Purkinje cell (primary cell): ENCODE data around the gene PYHIN1. TPM values are rescaled to one million over a fixed set of nuclear protein-coding genes. Genes with fewer than 3 reads are reported as not detected.

Experiments
- polyA plus RNA-seq: library from polyadenylated mRNA; unstranded; fragments of >200 nt; fragmentation: Nextera tagmentation; gene quantifications from 2 replicates; pipeline ENCODE4 v1.2.1, GENCODE V29; 2014

PYHIN1 gene
- polyA plus RNA-seq: not detected in 2 replicates

GRCh38 chr1:158931055-158931737 lies at the start of gene PYHIN1:
Gene PYHIN1 (plus strand): TSS chr1:158931552. CDS start chr1:158936911, 5,359 bp downstream.

GRCh38 chr1:159009704-159010361 lies 78.5 kb downstream of the PYHIN1 start, which contains the start of gene IFI16:
Gene IFI16 (plus strand): TSS chr1:159009907. CDS start chr1:159014681, 4,774 bp downstream.

Other genes with a start within 250 kb of the PYHIN1 start
- gene SPTA1, start 244.8 kb upstream of the PYHIN1 start, polyA plus RNA-seq: not detected in 2 replicates
- not detected in 2 replicates for gene OR6K2, start 230.9 kb upstream of the PYHIN1 start, polyA plus RNA-seq
- gene OR6K3, start 210.8 kb upstream of the PYHIN1 start, polyA plus RNA-seq: not detected in 2 replicates
- gene OR6K6, start 176.8 kb upstream of the PYHIN1 start, polyA plus RNA-seq: not detected in 2 replicates
- not detected in 2 replicates for gene OR6N1, start 159.4 kb upstream of the PYHIN1 start, polyA plus RNA-seq
- gene OR6N2, start 150.3 kb upstream of the PYHIN1 start, polyA plus RNA-seq: not detected in 2 replicates
- 0.41 TPM in 1 of 2 replicates, not detected in the other for gene MNDA, start 100.2 kb upstream of the PYHIN1 start, polyA plus RNA-seq
- 5.0 and 10.5 TPM in 2 replicates for gene IFI16, start 78.4 kb downstream of the PYHIN1 start, polyA plus RNA-seq
- 0.56 and 2.4 TPM in 2 replicates for gene AIM2, start 145.2 kb downstream of the PYHIN1 start, polyA plus RNA-seq
- 12.1 and 16.4 TPM in 2 replicates for gene CADM3, start 240.1 kb downstream of the PYHIN1 start, polyA plus RNA-seq